Epithelial cell of proximal tubule (primary cell): ENCODE data around the gene SDHAF3. TPM values are rescaled to one million over a fixed set of nuclear protein-coding genes. Genes with fewer than 3 reads are reported as not detected.

ENCODE experiments used
- DNase-seq: peaks from one replicate; pipeline ENCODE4 v3.0.0-alpha.2; 2011; ENCODE audit warnings: low read depth
- H3K4me3 ChIP-seq: 2 replicates; pipeline ENCODE4 v1.5.1; 2011; ENCODE audit warnings: low read depth, mild to moderate bottlenecking, low read length
- CTCF ChIP-seq: conservative IDR thresholded peaks from 2 replicates; pipeline ENCODE4 v1.5.1; 2012; ENCODE audit warnings: low read depth, mild to moderate bottlenecking, low read length
- total RNA-seq: library from RNA; depleted of rRNA; stranded (reverse); fragments of >200 nt; gene quantifications from 2 replicates; pipeline ENCODE4 v1.2.3, GENCODE V29; 2015

SDHAF3 gene
- total RNA-seq, 1 donor from 2014 or later: 17.8 TPM

GRCh38 chr7:97218767-97219166, 101.3 kb downstream of the SDHAF3 start:
- no peak overlapping the region for H3K4me3 ChIP-seq
- no peak for TF ChIP-seq CTCF
- DNase-seq: no peak

GRCh38 chr7:97219237-97219636, 101.7 kb downstream of the SDHAF3 start:
- no peak for TF ChIP-seq CTCF
- no peak overlapping the region for H3K4me3 ChIP-seq
- no peak for DNase-seq

GRCh38 chr7:97224316-97224715, 106.8 kb downstream of the SDHAF3 start:
- DNase-seq: no peak
- no peak for TF ChIP-seq CTCF

GRCh38 chr7:97226541-97226940, 109.0 kb downstream of the SDHAF3 start:
- no peak for TF ChIP-seq CTCF
- no peak for DNase-seq
- H3K4me3 ChIP-seq: no peak overlapping the region

More at GRCh38 chr7:97224316-97224715, 106.8 kb downstream of the SDHAF3 start:
- no peak overlapping the region for H3K4me3 ChIP-seq

Other genes starting within 250 kb of the SDHAF3 start
- not detected in 2 replicates for gene DLX6, start 112.1 kb upstream of the SDHAF3 start, total RNA-seq
- gene DLX5, start 92.9 kb upstream of the SDHAF3 start, total RNA-seq: not detected in 2 replicates